ENCODE data around the gene TESK2. TPM values are rescaled to one million over a fixed set of nuclear protein-coding genes. Genes with fewer than 3 reads are reported as not detected.

TESK2 gene
- total and polyA plus RNA-seq, 10 donors = 3.2 to 11.5 (median 7.7) TPM

DNA sequence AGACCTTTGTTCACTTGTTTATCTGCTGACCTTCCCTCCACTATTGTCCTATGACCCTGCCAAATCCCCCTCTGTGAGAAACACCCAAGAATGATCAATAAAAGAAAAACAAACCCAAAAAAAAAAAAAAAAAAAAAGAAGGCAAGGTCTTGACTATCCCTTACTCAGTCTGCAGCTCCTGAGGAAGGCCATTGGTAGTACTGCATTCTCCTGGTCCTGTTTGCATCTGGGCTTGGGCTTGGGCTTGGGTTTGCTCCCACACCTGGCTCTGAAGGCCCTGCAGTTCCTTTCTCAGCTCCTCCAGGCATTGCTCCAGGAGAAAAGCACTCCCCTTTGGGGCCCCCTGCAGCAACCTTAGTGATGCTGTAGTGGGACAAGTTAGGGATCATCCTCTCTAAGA is 7.3 kb upstream of the TESK2 start:
- Histone ChIP-seq H3K4me1 (peaks cover 10 to 38% (median 25%) of the 10 kb centered on the region in 6 donors), H3K27ac (no peak overlapping the region), H3K9me3 (no peaks in the 10 kb centered on the region), H3K36me3 (peaks cover 0 to 6% (median 0%) of the 10 kb centered on the region in 6 donors), H3K4me3 (no peak overlapping the region), H3K27me3 (replicated peaks in 1 of 7) (no peaks in the 10 kb centered on the region)
- DNase-seq = peak; percentile 41
- intact Hi-C loops (cut with DNase I; ENCODE audit: low total_unique reads) = no loop called here
- no peak for TF ChIP-seq POLR2A (IDR thresholded peaks at IDR 0.05)
- TF ChIP-seq, protein P1, sequence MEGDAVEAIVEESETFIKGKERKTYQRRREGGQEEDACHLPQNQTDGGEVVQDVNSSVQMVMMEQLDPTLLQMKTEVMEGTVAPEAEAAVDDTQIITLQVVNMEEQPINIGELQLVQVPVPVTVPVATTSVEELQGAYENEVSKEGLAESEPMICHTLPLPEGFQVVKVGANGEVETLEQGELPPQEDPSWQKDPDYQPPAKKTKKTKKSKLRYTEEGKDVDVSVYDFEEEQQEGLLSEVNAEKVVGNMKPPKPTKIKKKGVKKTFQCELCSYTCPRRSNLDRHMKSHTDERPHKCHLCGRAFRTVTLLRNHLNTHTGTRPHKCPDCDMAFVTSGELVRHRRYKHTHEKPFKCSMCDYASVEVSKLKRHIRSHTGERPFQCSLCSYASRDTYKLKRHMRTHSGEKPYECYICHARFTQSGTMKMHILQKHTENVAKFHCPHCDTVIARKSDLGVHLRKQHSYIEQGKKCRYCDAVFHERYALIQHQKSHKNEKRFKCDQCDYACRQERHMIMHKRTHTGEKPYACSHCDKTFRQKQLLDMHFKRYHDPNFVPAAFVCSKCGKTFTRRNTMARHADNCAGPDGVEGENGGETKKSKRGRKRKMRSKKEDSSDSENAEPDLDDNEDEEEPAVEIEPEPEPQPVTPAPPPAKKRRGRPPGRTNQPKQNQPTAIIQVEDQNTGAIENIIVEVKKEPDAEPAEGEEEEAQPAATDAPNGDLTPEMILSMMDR (IDR thresholded peaks at IDR 0.05 in 8 of 11, conservative IDR thresholded peaks at IDR 0.05 in 3 of 11) = no peak
- TF ChIP-seq POLR2AphosphoS5 (IDR thresholded peaks at IDR 0.05) = no peak

DNA sequence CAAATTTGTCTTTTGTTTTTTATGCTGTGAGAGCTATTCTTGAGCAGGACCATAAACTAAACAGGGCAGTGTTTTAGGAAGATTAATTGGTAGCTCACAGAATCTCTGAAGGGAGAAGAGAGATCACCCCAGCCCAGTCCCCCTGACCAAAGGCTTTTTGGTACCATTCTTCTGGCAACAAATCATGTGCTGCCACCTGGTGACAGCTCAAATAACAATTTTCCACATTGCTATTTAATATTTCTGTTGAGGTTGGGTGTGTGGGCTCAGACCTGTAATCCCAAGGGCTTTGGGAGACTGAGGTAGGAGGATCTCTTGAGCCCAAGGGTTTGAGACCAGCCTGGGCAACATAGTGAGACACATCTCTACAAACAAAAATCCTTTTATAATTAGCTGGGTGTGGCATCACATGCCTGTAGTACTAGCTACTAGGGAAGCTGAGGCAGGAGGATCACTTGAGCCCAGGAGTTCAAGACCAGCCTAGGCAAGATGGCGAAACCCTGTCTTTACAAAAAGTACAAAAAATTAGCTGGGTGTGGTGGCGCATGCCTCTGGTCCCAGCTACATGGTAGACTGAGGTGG is 2.2 kb upstream of the TESK2 start:
- no peaks in the 10 kb centered on the region for H3K9me3 ChIP-seq
- H3K27me3 ChIP-seq (replicated peaks in 1 of 7) = no peaks in the 10 kb centered on the region
- H3K4me1 ChIP-seq = peaks cover 6 to 46% (median 22%) of the 10 kb centered on the region in 6 donors
- no peak overlapping the region for H3K27ac ChIP-seq
- 65 to 87% (median 69%) methylated on average over 2 of the region's 2 CpGs for WGBS, 5 donors
- peaks cover 0 to 6% (median 0%) of the 10 kb centered on the region in 6 donors for H3K36me3 ChIP-seq
- DNase-seq = peak; percentile 49
- H3K4me3 ChIP-seq = no peak overlapping the region
- intact Hi-C loops (cut with DNase I; ENCODE audit: low total_unique reads) = loop anchor here (5.0 kb wide), 3 partner anchors 131 to 481 kb away; partner anchors contain the start of genes HECTD3 and UROD
- TF ChIP-seq, protein P1 (IDR thresholded peaks at IDR 0.05 in 8 of 11, conservative IDR thresholded peaks at IDR 0.05 in 3 of 11) = peak in 10 of 11 experiments; percentile 19 to 74 (median 64)
- no peak for TF ChIP-seq POLR2A (IDR thresholded peaks at IDR 0.05)

DNA sequence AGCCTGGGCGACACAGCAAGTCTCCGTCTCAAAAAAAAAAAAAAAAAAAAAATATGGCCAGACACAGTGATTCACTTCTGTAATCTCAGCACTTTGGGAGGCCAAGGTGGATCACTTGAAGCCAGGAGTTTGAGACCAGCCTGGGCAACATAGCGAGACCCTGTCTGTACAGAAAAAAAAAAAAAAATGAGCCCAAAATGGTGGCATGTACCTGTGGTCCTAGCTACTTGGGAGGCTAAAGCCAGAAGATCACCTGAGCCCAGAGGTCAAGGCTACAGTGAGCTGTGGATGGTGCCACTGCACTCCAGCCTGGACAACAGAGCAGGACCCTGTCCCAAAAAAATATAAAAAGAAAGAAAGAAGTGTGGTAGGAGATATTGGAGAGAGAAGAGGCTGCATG is 1.7 kb upstream of the TESK2 start:
- TF ChIP-seq, protein P1 (IDR thresholded peaks at IDR 0.05 in 8 of 11, conservative IDR thresholded peaks at IDR 0.05 in 3 of 11) = no peak
- TF ChIP-seq POLR2AphosphoS5 (IDR thresholded peaks at IDR 0.05) (no peak), POLR2A (IDR thresholded peaks at IDR 0.05) (no peak)
- intact Hi-C loops (cut with DNase I; ENCODE audit: low total_unique reads) = loop anchor here (5.0 kb wide), 3 partner anchors 130 to 480 kb away; partner anchors contain the start of genes HECTD3 and UROD
- WGBS, 5 donors = 56 to 96% (median 79%) methylated on average over 3 of the region's 3 CpGs
- peaks cover 0 to 6% (median 0%) of the 10 kb centered on the region in 6 donors for H3K36me3 ChIP-seq
- H3K9me3 ChIP-seq = no peaks in the 10 kb centered on the region
- peak; percentile 30 for DNase-seq
- peaks cover 6 to 46% (median 22%) of the 10 kb centered on the region in 6 donors for H3K4me1 ChIP-seq
- no peak overlapping the region for H3K4me3 ChIP-seq
- no peaks in the 10 kb centered on the region for H3K27me3 ChIP-seq (replicated peaks in 1 of 7)
- H3K27ac ChIP-seq = no peak overlapping the region

DNA sequence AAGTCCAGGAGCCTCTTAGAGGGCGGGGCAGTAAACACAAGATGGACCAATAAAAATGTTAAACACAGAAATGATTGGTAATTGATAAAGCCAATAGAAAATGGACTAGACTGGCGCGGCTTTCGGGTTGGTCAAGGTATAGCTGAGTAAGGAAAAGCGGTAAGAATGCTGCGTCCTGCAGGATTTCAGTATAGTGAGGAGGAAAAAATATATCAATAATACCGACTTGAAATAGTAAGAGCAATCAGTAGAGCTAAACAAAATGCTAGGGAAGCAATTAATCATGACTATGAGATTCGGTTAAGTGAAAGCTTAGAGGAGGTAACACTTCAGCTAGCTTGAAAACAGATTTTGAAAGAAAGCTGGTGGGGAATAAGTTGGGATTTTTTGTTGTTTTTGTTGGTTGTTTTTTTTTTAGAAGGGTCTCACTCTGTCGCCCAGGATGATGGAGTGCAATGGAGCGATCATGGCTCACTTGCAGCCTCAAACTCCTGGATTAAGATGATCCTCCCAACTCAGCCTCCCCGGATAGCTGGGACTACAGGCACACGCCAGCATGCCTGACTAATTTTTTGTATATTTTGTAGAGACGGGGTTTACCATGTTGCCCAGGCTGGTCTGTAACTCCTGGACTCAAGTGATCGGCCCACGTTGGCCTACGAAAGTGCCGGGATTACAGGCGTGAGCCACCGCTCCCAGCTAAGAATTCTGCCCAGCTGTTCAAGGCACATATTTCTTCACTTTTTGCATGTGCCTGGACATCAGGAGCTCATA is 711 bp upstream of the TESK2 start:
- peak; percentile 69 for DNase-seq
- no peaks in the 10 kb centered on the region for H3K9me3 ChIP-seq
- TF ChIP-seq, protein P1 (IDR thresholded peaks at IDR 0.05 in 8 of 11, conservative IDR thresholded peaks at IDR 0.05 in 3 of 11) = no peak
- TF ChIP-seq POLR2AphosphoS5 (IDR thresholded peaks at IDR 0.05) (no peak), POLR2A (IDR thresholded peaks at IDR 0.05) (no peak)
- no peaks in the 10 kb centered on the region for H3K27me3 ChIP-seq (replicated peaks in 1 of 7)
- H3K4me3 ChIP-seq = peak overlapping the region in 7 of 8 donors; percentile 74 to 89 (median 80)
- intact Hi-C loops (cut with DNase I; ENCODE audit: low total_unique reads) = loop anchor here (5.0 kb wide), 3 partner anchors 129 to 479 kb away; partner anchors contain the start of genes HECTD3 and UROD
- peaks cover 0 to 6% (median 0%) of the 10 kb centered on the region in 6 donors for H3K36me3 ChIP-seq
- peaks cover 6 to 46% (median 22%) of the 10 kb centered on the region in 6 donors for H3K4me1 ChIP-seq
- 48 to 52% (median 50%) methylated on average over 19 of the region's 19 CpGs for WGBS, 5 donors
- peak overlapping the region in 7 of 8 donors; percentile 56 to 92 (median 91) for H3K27ac ChIP-seq
